Measurements from ENCODE around the gene IGSF8. TPM values are rescaled to one million over a fixed set of nuclear protein-coding genes. Genes with fewer than 3 reads are reported as not detected.
"Not testable (repeated sequence)": the region's sequence is repeated elsewhere in the genome, so short reads cannot be mapped to it uniquely, and the experiment has no call there.

Gene IGSF8
- total RNA-seq, 4 donors from 2014 or later, result 17.0 to 19.6 (median 17.2) TPM

DNA sequence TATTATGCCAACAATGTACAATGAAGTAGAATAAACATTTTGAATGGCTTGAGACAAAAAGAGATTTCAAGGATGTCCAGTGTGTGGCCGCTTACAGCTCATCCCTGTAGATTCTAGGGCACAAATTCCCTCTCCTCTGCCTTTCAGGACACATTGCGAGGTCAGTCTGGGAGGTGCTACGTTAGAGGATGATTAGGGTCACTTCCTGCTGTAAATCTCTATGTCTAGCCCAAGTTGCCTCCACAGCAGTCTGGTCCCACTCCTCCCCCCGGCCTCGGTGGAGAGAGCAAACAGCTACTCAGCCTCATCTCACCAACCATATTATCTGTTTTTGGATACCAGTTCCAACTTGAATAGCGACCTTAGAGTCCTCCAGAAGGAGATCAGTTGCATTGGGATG lies 45.5 kb downstream of the IGSF8 start:
- intact Hi-C loops (cut with DNase I), result no loop called here
- Histone ChIP-seq H3K9me3 (no peaks in the 10 kb centered on the region), H3K36me3 (no peaks in the 10 kb centered on the region), H3K27me3 (peaks cover 0 to 40% (median 0%) of the 10 kb centered on the region in 4 donors), H3K4me1 (no peaks in the 10 kb centered on the region), H3K27ac (no peak overlapping the region), H3K4me3 (no peak overlapping the region)
- WGBS, 2 donors, result 68% methylated on average over 4 to 6 of the region's 6 CpGs
- TF ChIP-seq CTCF (IDR thresholded peaks at IDR 0.05), result no peak
- no peak for TF ChIP-seq POLR2A (IDR thresholded peaks at IDR 0.05)
- DNase-seq, result no peak

GRCh38 chr1:160050619-160051018 lies 47.8 kb downstream of the IGSF8 start:
- H3K9me3 ChIP-seq, result no peaks in the 10 kb centered on the region
- no peak overlapping the region for H3K27ac ChIP-seq
- intact Hi-C loops (cut with DNase I), result no loop called here
- no peaks in the 10 kb centered on the region for H3K36me3 ChIP-seq
- H3K27me3 ChIP-seq, result peaks cover 0 to 44% (median 0%) of the 10 kb centered on the region in 4 donors
- TF ChIP-seq CTCF (IDR thresholded peaks at IDR 0.05), result no peak
- no peak for TF ChIP-seq POLR2A (IDR thresholded peaks at IDR 0.05)
- no peak for DNase-seq
- 53 to 85% methylated on average over 1 of the region's 1 CpG for WGBS, 2 donors
- H3K4me1 ChIP-seq, result peaks cover 8 to 14% (median 8%) of the 10 kb centered on the region in 3 donors
- H3K4me3 ChIP-seq, result no peak overlapping the region

DNA sequence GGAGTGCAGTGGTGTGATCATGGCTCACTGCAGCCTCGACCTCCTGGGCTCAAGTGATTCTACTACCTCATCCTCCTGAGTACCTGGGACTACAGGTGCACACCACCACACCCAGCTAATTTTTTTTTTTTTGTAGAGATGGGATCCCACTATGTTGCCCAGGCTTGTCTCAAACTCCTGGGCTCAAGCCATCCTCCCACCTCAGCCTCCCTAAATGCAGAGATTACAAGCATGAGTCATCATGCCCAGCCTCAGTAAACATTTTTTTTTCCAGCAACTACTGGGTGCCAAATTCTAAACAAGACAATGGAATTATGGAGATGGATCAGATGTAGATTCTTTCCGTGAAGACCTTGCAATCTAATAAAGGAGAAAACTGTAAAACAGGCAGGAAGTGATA lies 48.2 kb downstream of the IGSF8 start:
- intact Hi-C loops (cut with DNase I); H3K4me3 ChIP-seq; DNase-seq; H3K36me3 ChIP-seq; H3K9me3 ChIP-seq; H3K27ac ChIP-seq: not testable (repeated sequence)
- peaks cover 0 to 40% (median 0%) of the 10 kb centered on the region in 4 donors for H3K27me3 ChIP-seq
- 17 to 32% methylated on average over 2 of the region's 2 CpGs for WGBS, 2 donors
- peaks cover 8 to 14% (median 8%) of the 10 kb centered on the region in 3 donors for H3K4me1 ChIP-seq

GRCh38 chr1:160049101-160049500 lies 49.3 kb downstream of the IGSF8 start:
- no peaks in the 10 kb centered on the region for H3K9me3 ChIP-seq
- WGBS, 2 donors, result 85 to 88% methylated on average over 3 of the region's 3 CpGs
- peaks cover 8 to 14% (median 8%) of the 10 kb centered on the region in 3 donors for H3K4me1 ChIP-seq
- H3K36me3 ChIP-seq, result no peaks in the 10 kb centered on the region
- no peak for DNase-seq
- no peak for TF ChIP-seq POLR2A (IDR thresholded peaks at IDR 0.05)
- TF ChIP-seq CTCF (IDR thresholded peaks at IDR 0.05), result no peak
- intact Hi-C loops (cut with DNase I), result loop anchor here (5.0 kb wide), 1 partner anchor 33 kb away; the partner anchor contains the start of gene KCNJ9
- no peak overlapping the region for H3K27ac ChIP-seq
- H3K27me3 ChIP-seq, result peaks cover 0 to 33% (median 0%) of the 10 kb centered on the region in 4 donors
- H3K4me3 ChIP-seq, result no peak overlapping the region

- peaks cover 0 to 25% (median 0%) of the 10 kb centered on the region in 4 donors for H3K27me3 ChIP-seq
- intact Hi-C loops (cut with DNase I), result loop anchor here (5.0 kb wide), 1 partner anchor 34 kb away; the partner anchor contains the start of gene KCNJ9
Measured at GRCh38 chr1:160048335-160048734, 50.1 kb downstream of the IGSF8 start.

More at GRCh38 chr1:160048335-160048734, 50.1 kb downstream of the IGSF8 start:
- DNase-seq, result no peak
- no peaks in the 10 kb centered on the region for H3K36me3 ChIP-seq
- no peak overlapping the region for H3K4me3 ChIP-seq
- no peaks in the 10 kb centered on the region for H3K9me3 ChIP-seq
- H3K4me1 ChIP-seq, result peaks cover 8 to 14% (median 8%) of the 10 kb centered on the region in 3 donors
- TF ChIP-seq POLR2A (IDR thresholded peaks at IDR 0.05) (no peak), CTCF (IDR thresholded peaks at IDR 0.05) (no peak)
- no peak overlapping the region for H3K27ac ChIP-seq
